Measurements from ENCODE around the gene UXT.
"Not testable (repeated sequence)": the region's sequence is repeated elsewhere in the genome, so short reads cannot be mapped to it uniquely, and the experiment has no call there.

UXT gene

DNA sequence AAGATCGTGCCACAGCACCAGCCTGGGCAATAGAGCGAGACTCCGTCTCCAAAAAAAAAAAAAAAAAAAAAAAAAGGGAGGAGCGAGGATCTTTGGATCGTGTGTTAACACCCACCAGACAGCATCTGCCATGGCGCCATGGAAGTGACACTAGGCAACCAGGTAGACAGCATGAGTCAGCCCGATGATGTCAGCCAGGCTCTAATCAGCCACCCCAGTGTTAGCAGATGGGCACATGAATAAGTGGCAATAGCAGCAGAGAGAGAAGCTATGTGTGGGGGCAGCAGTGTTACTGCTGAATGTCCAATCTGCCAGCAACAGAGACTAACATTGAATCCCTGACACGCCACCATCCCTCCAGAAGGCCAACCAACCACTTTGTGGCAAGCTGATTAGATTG, 45.9 kb downstream of the UXT start:
- DNase-seq, result no peak

- no peak for DNase-seq
These were observed 46.6 kb downstream of the UXT start for GRCh38 chrX:47612418-47612817.

DNA sequence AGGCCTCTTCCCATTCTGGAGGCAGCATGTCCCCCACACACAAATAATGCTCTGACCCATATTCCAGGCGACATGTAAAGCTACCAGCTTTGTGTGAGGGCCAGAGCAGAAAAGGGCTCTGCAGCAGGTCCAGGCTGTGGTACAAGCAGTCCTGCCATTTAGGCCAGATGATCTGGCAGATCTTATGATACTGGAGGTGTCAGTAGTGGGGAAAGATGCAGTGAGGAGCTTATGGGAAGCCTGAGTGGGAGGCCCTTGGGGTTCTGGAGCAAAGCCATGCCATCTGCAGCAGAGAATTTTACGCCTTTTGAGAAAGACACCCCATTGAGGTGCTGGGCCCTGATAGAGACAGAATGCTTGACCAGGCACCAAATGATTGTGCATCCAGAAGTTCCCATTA, 47.1 kb downstream of the UXT start:
- no peak for DNase-seq

DNA sequence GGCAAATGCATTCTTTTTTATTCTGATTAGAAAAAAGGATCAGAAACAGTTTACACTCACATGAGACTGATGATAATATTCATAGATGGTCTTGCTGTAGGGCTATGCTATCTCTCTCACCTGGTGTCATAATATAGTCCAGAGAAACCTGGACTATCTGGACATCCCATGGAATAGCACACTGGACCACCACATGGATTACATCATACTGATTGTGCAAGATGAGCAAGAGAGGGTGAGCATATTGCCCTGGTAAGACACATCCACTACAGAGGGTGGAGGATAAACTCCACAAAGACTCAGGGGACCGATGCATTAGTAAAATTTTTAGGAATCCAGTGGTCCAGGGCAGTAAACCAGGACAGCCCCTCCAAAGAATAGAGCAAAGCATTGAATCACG, 47.5 kb downstream of the UXT start:
- DNase-seq, result no peak

DNA sequence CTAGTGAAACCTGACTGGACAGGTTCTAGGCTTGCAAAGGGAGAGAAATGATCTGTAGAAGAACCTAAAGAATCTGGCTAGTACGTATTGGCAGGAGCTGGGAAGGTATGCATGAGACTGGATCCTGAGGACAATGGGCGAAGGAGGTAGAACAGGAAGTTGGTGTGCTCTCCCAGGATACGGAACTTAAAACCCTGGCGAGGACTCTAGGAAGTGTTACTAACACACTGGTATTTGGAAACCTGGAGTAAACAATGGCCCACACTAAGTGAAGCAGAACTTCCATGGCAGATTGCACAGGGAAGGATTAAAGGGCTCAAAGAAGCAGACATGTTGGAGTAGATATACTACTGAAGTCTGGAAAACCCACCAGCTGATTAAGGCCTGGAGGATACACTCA, 48.5 kb downstream of the UXT start:
- no peak for DNase-seq

DNA sequence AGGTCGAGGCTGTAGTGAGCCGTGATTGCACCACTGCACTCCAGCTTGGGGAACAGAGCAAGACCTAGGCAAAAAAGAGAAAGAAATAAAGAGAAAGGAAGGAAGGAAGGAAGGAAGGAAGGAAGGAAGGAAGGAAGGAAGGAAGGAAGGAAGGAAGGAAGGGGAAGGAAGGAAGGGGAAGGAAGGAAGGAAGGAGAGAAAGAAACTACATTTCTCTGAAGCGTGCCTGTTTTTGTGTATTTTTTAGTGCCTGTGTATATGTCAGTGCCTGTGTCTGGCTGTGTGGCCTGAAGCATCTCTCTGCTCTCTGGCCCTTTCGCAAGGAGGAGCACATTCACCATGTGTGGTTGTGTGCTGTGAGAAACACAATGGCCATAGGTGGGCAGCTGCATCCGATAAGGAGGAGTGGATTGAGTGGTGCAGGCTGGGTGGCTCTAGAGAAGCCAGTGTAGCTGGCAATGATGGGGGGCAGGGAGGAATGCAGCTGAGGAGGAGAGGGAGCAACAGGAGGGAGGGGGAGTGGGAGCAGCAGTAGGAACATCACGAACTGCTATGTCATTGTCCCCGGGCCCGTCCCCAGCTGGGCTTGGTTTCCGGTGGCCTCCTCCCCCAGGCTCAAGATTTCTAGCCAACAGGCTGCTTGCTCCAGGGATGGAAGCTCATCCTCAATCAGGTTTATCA, 50.7 kb downstream of the UXT start:
- DNase-seq, result no peak

DNA sequence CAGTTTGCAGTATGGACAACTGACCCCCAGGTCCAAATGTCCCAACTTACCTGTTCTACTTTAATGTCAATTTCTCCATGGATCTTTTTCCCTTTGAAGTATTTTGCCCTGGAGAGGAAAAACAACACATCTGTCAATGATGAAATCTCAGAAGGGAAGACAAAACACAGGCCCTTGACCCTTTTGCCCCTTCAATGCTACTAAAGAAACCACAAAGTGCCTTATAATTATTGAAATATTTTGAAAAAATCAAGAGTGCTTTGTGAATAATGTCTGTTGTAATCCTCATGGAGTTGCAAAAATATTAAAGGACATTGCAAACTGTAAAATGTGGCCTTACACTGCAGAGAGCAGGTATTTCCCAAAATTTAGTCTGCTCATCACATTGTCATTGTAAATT, 51.9 kb downstream of the UXT start:
- no peak for DNase-seq

GRCh38 chrX:47605024-47605423, 54.0 kb downstream of the UXT start:
- DNase-seq, result no peak

- not testable (repeated sequence) for DNase-seq
These were observed 55.9 kb downstream of the UXT start for GRCh38 chrX:47603125-47603524.

All from fibroblast of skin of back (primary cell).